Mesothelial cell of epicardium (in vitro differentiated cells): ENCODE results near the gene SEC24D. TPM values are rescaled to one million over a fixed set of nuclear protein-coding genes. Genes with fewer than 3 reads are reported as not detected.

Source experiments
- DNase-seq, 2 experiments: peaks; one replicate each; pipeline ENCODE4 v3.0.0; 2021; ENCODE audit warnings: low spot score in 2 of 2; ENCODE audit not compliant: unreplicated experiment in 2 of 2
- H3K27ac Mint-ChIP-seq: 2 replicates; pipeline ENCODE4 v1.8.0; 2021; ENCODE audit warnings: mixed read lengths
- H3K27me3 Mint-ChIP-seq: 2 replicates; pipeline ENCODE4 v1.8.0; 2021; ENCODE audit warnings: low read depth, mixed read lengths
- H3K36me3 Mint-ChIP-seq: 2 replicates; pipeline ENCODE4 v1.8.0; 2021; ENCODE audit warnings: mixed read lengths
- H3K4me1 Mint-ChIP-seq: 2 replicates; pipeline ENCODE4 v1.8.0; 2021; ENCODE audit warnings: mixed read lengths
- H3K4me3 Mint-ChIP-seq: 2 replicates; pipeline ENCODE4 v1.8.0; 2021; ENCODE audit warnings: mild to moderate bottlenecking, moderate library complexity, mixed read lengths
- H3K9me3 Mint-ChIP-seq: 2 replicates; pipeline ENCODE4 v1.8.0; 2021; ENCODE audit warnings: mixed read lengths
- total RNA-seq: library from RNA; stranded (reverse); gene quantifications from 3 replicates; pipeline ENCODE4 v1.2.1, GENCODE V29; 2021
- TF ChIP-seq, protein P1 (sequence below): fragments of 200-600 bp; sonication (generic); IDR thresholded peaks from one replicate; pipeline ENCODE4 v1.5.0; 2021; ENCODE audit warnings: antibody characterized with exemption; ENCODE audit not compliant: unreplicated experiment

Gene SEC24D
- total RNA-seq, 1 donor from 2014 or later: 87.6 TPM

DNA sequence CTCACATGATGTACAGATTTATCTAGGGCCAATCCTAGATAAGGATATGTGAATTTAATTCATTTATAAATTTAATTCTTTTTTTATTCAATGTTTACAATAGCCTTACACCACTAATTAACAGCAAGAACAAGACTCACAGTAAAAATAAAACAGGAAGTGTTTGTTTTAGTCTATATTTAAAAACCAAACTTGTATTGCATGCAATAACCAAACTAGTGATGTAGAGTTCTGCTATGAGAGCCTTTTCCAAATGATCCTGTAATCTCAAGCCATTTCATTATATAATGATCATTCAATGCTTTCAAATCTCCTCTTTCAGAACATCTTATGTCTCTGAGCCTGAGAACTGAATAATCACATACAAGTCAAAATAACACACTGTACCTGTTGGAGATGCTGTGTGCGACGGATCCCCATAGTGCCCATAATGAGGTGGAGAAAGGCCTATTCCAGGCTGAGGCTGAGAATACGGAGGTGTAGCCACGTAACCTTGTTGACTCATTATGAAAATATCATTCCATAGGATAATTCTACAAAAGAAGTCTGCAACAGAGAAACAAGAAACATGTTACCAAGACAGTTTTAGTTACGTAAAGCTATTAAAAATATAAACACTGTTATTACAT lies 2.6 kb downstream of the SEC24D start:
- H3K4me3 Mint-ChIP-seq: no peak overlapping the region
- DNase-seq: no peak
- TF ChIP-seq, protein P1, sequence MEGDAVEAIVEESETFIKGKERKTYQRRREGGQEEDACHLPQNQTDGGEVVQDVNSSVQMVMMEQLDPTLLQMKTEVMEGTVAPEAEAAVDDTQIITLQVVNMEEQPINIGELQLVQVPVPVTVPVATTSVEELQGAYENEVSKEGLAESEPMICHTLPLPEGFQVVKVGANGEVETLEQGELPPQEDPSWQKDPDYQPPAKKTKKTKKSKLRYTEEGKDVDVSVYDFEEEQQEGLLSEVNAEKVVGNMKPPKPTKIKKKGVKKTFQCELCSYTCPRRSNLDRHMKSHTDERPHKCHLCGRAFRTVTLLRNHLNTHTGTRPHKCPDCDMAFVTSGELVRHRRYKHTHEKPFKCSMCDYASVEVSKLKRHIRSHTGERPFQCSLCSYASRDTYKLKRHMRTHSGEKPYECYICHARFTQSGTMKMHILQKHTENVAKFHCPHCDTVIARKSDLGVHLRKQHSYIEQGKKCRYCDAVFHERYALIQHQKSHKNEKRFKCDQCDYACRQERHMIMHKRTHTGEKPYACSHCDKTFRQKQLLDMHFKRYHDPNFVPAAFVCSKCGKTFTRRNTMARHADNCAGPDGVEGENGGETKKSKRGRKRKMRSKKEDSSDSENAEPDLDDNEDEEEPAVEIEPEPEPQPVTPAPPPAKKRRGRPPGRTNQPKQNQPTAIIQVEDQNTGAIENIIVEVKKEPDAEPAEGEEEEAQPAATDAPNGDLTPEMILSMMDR: no peak
- H3K4me1 Mint-ChIP-seq: peaks cover 14% of the 10 kb centered on the region
- H3K27me3 Mint-ChIP-seq: no peaks in the 10 kb centered on the region
- H3K9me3 Mint-ChIP-seq: no peaks in the 10 kb centered on the region
- peaks cover 27% of the 10 kb centered on the region for H3K36me3 Mint-ChIP-seq
- H3K27ac Mint-ChIP-seq: no peak overlapping the region

DNA sequence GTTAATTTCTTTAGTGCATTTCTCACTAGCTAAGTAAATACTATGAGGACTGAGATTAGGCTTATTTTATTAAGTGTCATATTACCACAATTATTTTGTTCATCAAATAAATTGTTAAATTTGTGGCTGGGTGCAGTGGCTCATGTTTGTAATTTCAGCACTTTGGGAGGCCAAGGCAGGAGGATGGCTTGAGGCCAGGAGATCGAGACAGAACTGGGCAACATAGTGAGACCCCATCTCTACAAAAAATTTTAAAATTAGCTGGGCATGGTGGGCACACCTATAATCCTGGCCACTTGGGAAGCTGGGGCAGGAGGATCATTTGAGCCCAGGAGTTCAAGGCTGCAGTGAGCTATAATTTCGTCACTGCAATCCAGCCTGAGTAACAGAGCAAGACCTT lies 6.8 kb downstream of the SEC24D start:
- TF ChIP-seq, protein P1: no peak
- Mint-ChIP-seq H3K4me1 (peaks cover 15% of the 10 kb centered on the region), H3K27me3 (no peaks in the 10 kb centered on the region), H3K27ac (no peak overlapping the region), H3K9me3 (no peaks in the 10 kb centered on the region), H3K4me3 (no peak overlapping the region), H3K36me3 (peaks cover 32% of the 10 kb centered on the region)
- DNase-seq: no peak

DNA sequence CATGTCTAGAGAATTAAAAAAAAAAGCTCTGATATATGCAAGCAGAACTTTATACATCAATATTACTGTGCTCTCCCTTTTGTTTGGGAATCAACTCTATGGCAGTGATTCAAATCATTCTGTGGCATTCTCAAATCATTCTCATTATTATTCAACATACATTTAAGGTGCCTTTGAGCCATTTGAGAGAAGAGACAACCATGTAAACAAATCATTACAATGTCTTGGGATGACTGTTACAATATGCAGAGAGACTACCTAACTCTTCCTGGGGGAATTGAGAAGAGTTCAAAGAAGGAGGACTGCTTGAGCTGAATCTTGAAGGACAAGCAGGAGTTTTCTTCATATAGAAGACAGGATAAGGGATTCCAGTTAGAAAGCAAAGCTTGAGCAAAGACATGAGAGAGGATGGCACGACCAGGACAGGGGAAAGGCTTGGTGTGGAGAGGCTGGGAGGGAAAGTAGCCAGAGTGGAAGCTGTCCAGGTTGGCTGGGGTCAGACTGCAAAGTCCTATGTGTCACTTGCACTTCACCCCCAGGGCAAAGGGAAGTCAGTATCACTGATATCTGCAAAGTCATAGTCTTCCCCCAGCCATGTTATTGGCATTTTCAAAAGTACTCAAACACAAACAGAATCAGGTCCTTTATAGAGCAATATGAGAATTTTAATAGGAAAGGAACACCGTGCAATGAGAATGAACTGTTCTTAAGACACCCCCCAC lies 9.0 kb downstream of the SEC24D start:
- H3K4me3 Mint-ChIP-seq: no peak overlapping the region
- H3K27me3 Mint-ChIP-seq: no peaks in the 10 kb centered on the region
- TF ChIP-seq, protein P1: no peak
- peak overlapping the region; percentile 1 for H3K27ac Mint-ChIP-seq
- H3K4me1 Mint-ChIP-seq: peaks cover 8% of the 10 kb centered on the region
- no peak for DNase-seq
- H3K36me3 Mint-ChIP-seq: peaks cover 36% of the 10 kb centered on the region
- H3K9me3 Mint-ChIP-seq: no peaks in the 10 kb centered on the region

DNA sequence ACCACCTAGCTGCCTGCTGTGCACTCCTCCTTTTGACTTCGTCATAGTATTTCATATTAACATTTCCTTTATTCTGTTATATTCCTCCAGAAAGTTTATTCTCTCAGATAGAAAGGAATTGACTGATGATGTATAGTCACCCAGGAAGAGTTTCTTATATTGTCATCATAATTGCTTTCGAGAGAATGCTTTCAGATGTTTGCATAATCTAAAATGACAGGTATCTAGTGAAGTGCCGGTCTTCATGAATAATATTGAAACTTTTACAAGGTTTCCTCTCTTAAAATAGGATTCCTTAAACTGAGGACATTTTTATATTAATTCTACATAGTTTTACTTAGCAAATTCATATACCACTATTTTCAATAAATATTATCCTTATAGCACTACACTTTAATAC lies 10.1 kb downstream of the SEC24D start:
- H3K36me3 Mint-ChIP-seq: peaks cover 32% of the 10 kb centered on the region
- no peak overlapping the region for H3K4me3 Mint-ChIP-seq
- no peak overlapping the region for H3K27ac Mint-ChIP-seq
- H3K4me1 Mint-ChIP-seq: peaks cover 8% of the 10 kb centered on the region
- TF ChIP-seq, protein P1: no peak
- DNase-seq: no peak
- H3K9me3 Mint-ChIP-seq: no peaks in the 10 kb centered on the region
- no peaks in the 10 kb centered on the region for H3K27me3 Mint-ChIP-seq

DNA sequence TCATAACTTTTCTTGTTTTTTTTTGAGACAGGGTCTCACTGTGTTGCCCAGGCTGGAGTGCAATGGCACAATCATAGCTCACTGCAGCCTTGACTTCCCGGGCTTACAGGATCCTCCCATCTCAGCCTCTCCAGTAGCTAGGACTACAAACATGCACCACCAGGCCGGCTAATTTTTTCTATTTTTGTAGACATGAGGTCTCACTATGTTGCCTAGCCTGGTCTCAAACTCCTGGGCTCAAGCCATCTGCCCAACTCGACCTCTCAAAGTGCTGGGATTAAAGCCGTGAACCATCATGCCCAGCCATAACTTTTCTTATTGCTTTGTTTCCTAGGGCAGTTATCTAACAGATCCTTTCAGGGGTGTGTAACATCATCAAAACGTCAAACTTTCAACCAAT lies 11.8 kb downstream of the SEC24D start:
- TF ChIP-seq, protein P1: no peak
- no peak for DNase-seq
- no peaks in the 10 kb centered on the region for H3K27me3 Mint-ChIP-seq
- H3K4me3 Mint-ChIP-seq: no peak overlapping the region
- H3K27ac Mint-ChIP-seq: no peak overlapping the region
- peaks cover 23% of the 10 kb centered on the region for H3K36me3 Mint-ChIP-seq
- H3K4me1 Mint-ChIP-seq: peaks cover 8% of the 10 kb centered on the region
- H3K9me3 Mint-ChIP-seq: no peaks in the 10 kb centered on the region
